DND-41 (cell line): ENCODE data around the gene CD27.
"Not testable (repeated sequence)": the region's sequence is repeated elsewhere in the genome, so short reads cannot be mapped to it uniquely, and the experiment has no call there.

ENCODE experiments used
- ATAC-seq: fragments of 200-7000 bp; cut with Tn5 transposase; 3 replicates; pipeline ENCODE4 v1.9.1; 2021; ENCODE audit warnings: low read depth; ENCODE audit not compliant: insufficient read depth
- DNase-seq: peaks from one replicate; pipeline ENCODE4 v3.0.0-alpha.2; 2020
- H2AFZ ChIP-seq: 2 replicates; pipeline ENCODE4 v1.6.0; 2012; ENCODE audit warnings: low read depth, low read length
- H3K27ac ChIP-seq: 2 replicates; pipeline ENCODE4 v1.5.1; 2012; ENCODE audit warnings: low read length, inconsistent platforms
- H3K27me3 ChIP-seq: fragments of 200-600 bp; sonication (generic); 2 replicates; pipeline ENCODE4 v1.6.0; 2012; ENCODE audit warnings: low read length, mild to moderate bottlenecking, inconsistent platforms; ENCODE audit not compliant: insufficient read depth, poor library complexity
- H3K36me3 ChIP-seq: 2 replicates; pipeline ENCODE4 v1.5.1; 2012; ENCODE audit warnings: low read length, inconsistent platforms; ENCODE audit not compliant: insufficient read depth
- H3K4me1 ChIP-seq: 2 replicates; pipeline ENCODE4 v1.5.1; 2012; ENCODE audit warnings: mild to moderate bottlenecking, low read length; ENCODE audit not compliant: insufficient read depth
- H3K4me2 ChIP-seq: 2 replicates; pipeline ENCODE4 v1.6.0; 2012; ENCODE audit warnings: mild to moderate bottlenecking, moderate library complexity, low read length, inconsistent platforms; ENCODE audit not compliant: insufficient read depth
- H3K4me3 ChIP-seq, 2 experiments: fragments of 200-600 bp in 1 of 2; shearing (Covaris generic) in 1 of 2; 2 replicates each; pipeline ENCODE4 v1.5.1; 2012 to 2016; ENCODE audit warnings: inconsistent platforms in 2 of 2, low read length in 2 of 2, mild to moderate bottlenecking in 2 of 2, low read depth in 1 of 2, moderate library complexity in 1 of 2
- H3K79me2 ChIP-seq: 2 replicates; pipeline ENCODE4 v1.6.0; 2012; ENCODE audit warnings: low read length, inconsistent platforms; ENCODE audit not compliant: insufficient read depth
- H3K9ac ChIP-seq: 2 replicates; pipeline ENCODE4 v1.6.0; 2012; ENCODE audit warnings: low read depth, mild to moderate bottlenecking, inconsistent platforms, low read length, moderate library complexity
- H3K9me3 ChIP-seq: 2 replicates; pipeline ENCODE4 v1.5.1; 2012; ENCODE audit warnings: low read length, moderate library complexity, mild to moderate bottlenecking, inconsistent platforms; ENCODE audit not compliant: insufficient read depth, severe bottlenecking
- H4K20me1 ChIP-seq: 2 replicates; pipeline ENCODE4 v1.6.0; 2012; ENCODE audit warnings: low read length; ENCODE audit not compliant: insufficient read depth
- EZH2 ChIP-seq: IDR thresholded peaks from 3 replicates; pipeline ENCODE4 v1.6.1; 2012; ENCODE audit warnings: borderline replicate concordance, low read depth, mild to moderate bottlenecking, moderate library complexity, low read length, inconsistent platforms; ENCODE audit not compliant: severe bottlenecking
- TF ChIP-seq, protein P1 (sequence below): IDR thresholded peaks from 2 replicates; pipeline ENCODE4 v1.5.1; 2012; ENCODE audit warnings: borderline replicate concordance, low read length, moderate library complexity, mild to moderate bottlenecking; ENCODE audit not compliant: poor library complexity, severe bottlenecking; ENCODE audit errors: extremely low read depth

Gene CD27

DNA sequence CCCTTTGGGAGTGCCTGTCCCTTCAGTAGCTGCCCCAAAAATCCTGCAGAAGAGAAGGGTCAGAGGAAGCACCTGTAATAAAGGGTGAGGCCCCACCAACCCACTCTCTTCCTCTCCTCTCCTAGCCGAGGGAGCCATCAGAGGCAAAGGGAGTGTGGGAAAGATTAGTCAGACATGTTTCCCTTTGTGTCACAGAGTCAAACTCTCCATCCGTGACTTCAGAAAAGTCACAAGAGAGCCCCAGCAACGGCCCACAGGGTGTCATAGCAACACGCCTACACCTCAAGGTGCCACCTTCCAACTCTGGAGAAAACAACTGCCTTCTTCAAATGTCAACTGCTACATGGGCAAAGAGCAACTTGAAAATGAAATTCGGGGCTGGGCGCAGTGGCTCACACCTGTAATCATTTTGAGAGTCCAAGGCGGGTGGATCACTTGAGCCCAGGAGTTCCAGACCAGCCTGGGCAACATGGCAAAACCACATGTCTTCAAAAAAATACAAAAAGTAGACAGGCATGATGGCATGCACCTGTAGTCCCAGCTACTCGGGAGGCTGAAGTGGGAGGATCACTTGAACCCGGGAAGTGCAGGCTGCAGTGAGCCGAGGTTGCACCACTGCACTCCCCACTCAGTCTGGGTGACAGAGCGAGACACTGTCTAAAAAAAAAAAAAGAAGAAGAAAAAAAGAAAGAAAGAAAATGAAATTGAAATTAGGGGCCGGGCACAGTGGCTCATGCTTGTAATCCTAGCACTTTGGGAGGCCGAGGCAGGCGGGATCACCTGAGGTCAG is 17.7 kb upstream of the CD27 start:
- DNase-seq = peak; percentile 24
- Histone ChIP-seq H4K20me1 (no peaks in the 10 kb centered on the region), H3K27ac (no peak overlapping the region), H3K4me2 (no peak overlapping the region), H3K4me3 (no peak overlapping the region), H2AFZ (no peak overlapping the region), H3K9ac (no peak overlapping the region), H3K79me2 (no peaks in the 10 kb centered on the region), H3K27me3 (no peaks in the 10 kb centered on the region), H3K4me1 (peaks cover 18% of the 10 kb centered on the region), H3K9me3 (no peaks in the 10 kb centered on the region), H3K36me3 (no peaks in the 10 kb centered on the region)
- ATAC-seq = no peak
- TF ChIP-seq EZH2 = no peak
- TF ChIP-seq, protein P1, sequence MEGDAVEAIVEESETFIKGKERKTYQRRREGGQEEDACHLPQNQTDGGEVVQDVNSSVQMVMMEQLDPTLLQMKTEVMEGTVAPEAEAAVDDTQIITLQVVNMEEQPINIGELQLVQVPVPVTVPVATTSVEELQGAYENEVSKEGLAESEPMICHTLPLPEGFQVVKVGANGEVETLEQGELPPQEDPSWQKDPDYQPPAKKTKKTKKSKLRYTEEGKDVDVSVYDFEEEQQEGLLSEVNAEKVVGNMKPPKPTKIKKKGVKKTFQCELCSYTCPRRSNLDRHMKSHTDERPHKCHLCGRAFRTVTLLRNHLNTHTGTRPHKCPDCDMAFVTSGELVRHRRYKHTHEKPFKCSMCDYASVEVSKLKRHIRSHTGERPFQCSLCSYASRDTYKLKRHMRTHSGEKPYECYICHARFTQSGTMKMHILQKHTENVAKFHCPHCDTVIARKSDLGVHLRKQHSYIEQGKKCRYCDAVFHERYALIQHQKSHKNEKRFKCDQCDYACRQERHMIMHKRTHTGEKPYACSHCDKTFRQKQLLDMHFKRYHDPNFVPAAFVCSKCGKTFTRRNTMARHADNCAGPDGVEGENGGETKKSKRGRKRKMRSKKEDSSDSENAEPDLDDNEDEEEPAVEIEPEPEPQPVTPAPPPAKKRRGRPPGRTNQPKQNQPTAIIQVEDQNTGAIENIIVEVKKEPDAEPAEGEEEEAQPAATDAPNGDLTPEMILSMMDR = no peak

DNA sequence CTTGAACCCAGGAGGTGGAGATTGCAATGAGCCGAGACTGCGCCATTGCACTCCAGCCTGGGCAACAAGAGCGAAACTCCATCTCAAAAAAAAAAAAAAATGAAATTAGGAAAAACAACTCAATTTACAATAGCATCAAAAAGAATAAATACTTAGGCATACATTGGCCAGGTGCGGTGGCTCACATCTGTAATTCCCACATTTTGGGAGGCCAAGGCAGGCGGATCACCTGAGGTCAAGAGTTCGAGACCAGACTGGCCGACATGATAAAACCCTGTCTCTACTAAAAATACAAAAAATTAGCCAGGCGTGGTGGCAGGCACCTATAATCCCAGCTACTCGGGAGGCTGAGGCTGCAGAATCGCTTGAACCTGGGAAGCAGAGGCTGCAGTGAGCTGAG is 17.0 kb upstream of the CD27 start:
- not testable (repeated sequence) for H3K79me2 ChIP-seq, H3K27ac ChIP-seq, H4K20me1 ChIP-seq, H3K36me3 ChIP-seq, H3K4me3 ChIP-seq, DNase-seq, H3K9me3 ChIP-seq, H2AFZ ChIP-seq, H3K4me2 ChIP-seq, H3K27me3 ChIP-seq, ATAC-seq, H3K9ac ChIP-seq
- peaks cover 18% of the 10 kb centered on the region for H3K4me1 ChIP-seq

DNA sequence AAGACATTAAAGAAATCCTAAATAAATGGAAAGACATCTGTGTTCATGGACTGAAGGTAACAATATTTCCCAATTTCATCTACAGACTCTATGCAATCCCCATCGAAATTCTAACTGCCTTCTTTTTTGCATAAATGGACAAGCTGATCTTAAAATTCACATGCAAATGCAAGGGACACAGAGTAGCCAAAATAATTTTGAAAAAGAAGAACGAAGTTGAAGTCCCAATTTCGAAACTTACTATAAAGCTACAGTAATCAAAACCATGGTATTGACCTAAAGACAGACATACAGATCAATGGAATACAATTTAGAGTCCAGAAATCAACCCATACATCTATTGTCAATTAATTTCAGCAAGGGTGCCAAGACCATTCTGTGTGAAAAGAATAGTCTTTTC is 16.4 kb upstream of the CD27 start:
- Histone ChIP-seq H3K4me3 (no peak overlapping the region), H3K36me3 (no peaks in the 10 kb centered on the region), H3K27ac (no peak overlapping the region), H4K20me1 (no peaks in the 10 kb centered on the region), H3K9me3 (no peaks in the 10 kb centered on the region), H3K27me3 (no peaks in the 10 kb centered on the region), H2AFZ (no peak overlapping the region), H3K9ac (no peak overlapping the region), H3K4me1 (peaks cover 16% of the 10 kb centered on the region), H3K4me2 (no peak overlapping the region), H3K79me2 (no peaks in the 10 kb centered on the region)
- no peak for TF ChIP-seq EZH2
- TF ChIP-seq, protein P1 = no peak
- no peak for DNase-seq
- no peak for ATAC-seq

DNA sequence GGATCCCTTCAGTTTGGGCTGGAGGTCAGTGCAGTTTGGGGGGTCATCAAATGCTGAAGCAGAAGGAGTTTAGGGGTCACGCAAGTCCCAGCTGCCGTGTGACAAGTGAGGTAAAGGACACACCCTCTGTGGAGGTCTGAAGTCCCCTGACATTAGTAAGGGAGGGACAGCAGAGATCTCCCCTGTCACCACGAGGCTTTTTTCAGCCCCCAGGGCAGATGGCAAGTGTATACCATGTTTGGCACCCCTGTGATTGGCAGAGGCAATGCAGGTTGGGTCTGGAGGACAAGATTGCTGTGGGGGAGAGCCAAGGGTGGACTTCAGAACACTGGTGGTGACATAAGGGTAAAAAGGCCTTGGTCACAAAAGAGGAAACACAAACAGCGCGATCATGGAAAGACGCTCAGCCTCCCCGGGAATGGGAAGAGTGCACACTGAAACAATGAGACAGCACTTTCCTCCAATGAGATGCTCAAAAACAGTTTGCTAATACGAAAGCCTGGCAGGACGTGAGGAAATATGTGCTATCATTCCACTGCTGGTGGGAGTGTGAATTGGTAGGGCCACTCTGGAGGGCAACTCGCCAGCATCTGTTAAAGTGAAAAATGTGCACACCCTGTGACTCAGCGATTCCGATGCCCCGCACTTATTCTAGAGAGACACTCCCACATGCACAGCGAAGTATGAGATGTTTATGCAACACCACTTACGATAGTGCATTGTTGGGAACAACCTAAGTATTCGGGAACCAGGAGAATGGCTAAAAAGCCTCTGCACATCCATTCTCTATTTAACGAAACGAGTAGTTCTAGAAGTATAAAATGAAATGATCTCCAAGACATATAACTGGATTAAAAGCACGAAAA is 14.4 kb upstream of the CD27 start:
- TF ChIP-seq, protein P1 = no peak
- no peak for TF ChIP-seq EZH2
- Histone ChIP-seq H3K36me3 (no peaks in the 10 kb centered on the region), H3K4me2 (no peak overlapping the region), H3K9me3 (no peaks in the 10 kb centered on the region), H2AFZ (no peak overlapping the region), H4K20me1 (no peaks in the 10 kb centered on the region), H3K4me3 (no peak overlapping the region), H3K9ac (no peak overlapping the region), H3K4me1 (0 out of 2 replicates have a peak, but pooled peaks cover 8% of the 10 kb centered on the region), H3K27me3 (no peaks in the 10 kb centered on the region), H3K27ac (no peak overlapping the region), H3K79me2 (no peaks in the 10 kb centered on the region)
- no peak for DNase-seq
- no peak for ATAC-seq
